ENCODE measurements around the gene SELENOO.
A peak's percentile ranks its signal among the peaks of the same experiment; 100 is the strongest.

SELENOO gene

GRCh38 chr22:50243685-50244419, 43.0 kb downstream of the SELENOO start:
- no peak for DNase-seq

- DNase-seq: peak; percentile 79 to 90
Observed at GRCh38 chr22:50244420-50245213, 43.8 kb downstream of the SELENOO start, which contains the start of gene TUBGCP6. TSS of gene TUBGCP6 (minus strand) at chr22:50245023. CDS start at chr22:50244459, 564 bp downstream.

GRCh38 chr22:50245214-50246072, 44.6 kb downstream of the SELENOO start:
- no peak for DNase-seq

- DNase-seq: no peak
Observed at GRCh38 chr22:50246242-50247175, 45.7 kb downstream of the SELENOO start.

DNA sequence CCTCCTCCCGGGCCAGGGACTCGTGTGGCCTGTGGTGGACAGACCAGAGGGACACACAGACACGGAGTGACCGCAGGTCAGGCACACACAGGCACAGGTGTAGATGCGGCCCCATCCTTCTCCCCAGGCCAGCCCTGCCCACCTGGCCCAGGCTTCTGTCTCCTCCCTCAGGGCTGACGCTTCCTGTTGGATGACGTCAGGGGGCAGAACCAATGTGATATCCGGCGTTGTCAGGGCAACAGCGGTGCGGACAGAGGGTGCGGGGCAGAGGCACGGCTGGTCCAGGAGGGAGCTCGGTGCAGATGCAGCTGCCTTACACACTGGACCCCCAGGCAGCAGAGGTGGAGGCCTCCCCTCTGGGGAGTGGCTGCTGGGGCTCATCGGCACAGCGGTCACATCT, 46.9 kb downstream of the SELENOO start:
- DNase-seq: peak; percentile 83 to 87

- DNase-seq: no peak
Observed at GRCh38 chr22:50248196-50249081, 47.6 kb downstream of the SELENOO start.

DNA sequence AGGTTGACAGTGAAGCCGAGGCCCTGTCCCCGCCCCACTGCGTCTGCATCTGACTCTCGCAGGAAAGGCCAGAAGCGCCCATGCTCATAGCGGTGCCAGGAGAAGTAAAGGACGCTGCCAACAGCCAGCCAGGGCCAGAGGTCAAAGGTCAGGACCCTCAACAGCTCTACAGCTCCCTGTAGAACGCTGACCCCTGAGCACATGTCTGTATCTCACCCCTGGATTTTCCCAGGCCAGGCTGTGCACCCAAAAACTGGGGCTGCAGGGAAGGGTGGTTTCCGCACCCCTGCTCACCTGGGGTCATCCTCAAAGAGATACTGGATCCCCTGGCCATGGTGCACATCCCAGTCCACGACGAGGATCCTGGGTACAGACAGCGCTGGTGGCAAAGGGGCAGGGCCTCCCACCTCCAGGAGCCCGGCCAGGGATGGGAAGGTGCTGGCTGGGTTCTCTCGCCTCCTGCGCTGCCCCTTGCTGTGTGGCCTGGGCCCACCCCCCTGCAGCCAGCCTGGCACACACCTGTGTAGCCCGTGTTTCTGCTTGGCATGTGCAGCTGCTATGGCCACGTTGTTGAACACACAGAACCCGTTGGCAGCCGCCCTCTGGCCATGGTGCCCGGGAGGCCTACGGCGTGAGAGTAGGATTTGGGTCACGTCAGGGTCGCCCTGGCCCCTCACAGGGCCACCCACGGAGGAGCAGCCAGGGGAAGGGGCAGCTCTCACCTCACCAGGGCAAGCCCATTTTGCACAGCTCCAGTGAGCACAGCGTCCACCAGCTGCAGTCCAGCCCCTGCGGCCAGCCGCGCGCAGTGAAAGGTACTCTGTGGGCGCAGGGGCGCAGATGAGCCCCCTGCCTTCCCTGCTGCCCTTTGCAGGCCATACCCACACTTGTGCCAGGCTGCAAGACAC, 48.8 kb downstream of the SELENOO start:
- no peak for DNase-seq

GRCh38 chr22:50250249-50250554, 49.4 kb downstream of the SELENOO start:
- no peak for DNase-seq

- peak; percentile 51 to 71 for DNase-seq
Observed at GRCh38 chr22:50250555-50251476, 50.0 kb downstream of the SELENOO start, which contains the start of gene HDAC10. TSS of gene HDAC10 (minus strand) at chr22:50251265. CDS start at chr22:50251032, 233 bp downstream.

GRCh38 chr22:50251477-50252081, 50.8 kb downstream of the SELENOO start:
- DNase-seq: no peak

DNA sequence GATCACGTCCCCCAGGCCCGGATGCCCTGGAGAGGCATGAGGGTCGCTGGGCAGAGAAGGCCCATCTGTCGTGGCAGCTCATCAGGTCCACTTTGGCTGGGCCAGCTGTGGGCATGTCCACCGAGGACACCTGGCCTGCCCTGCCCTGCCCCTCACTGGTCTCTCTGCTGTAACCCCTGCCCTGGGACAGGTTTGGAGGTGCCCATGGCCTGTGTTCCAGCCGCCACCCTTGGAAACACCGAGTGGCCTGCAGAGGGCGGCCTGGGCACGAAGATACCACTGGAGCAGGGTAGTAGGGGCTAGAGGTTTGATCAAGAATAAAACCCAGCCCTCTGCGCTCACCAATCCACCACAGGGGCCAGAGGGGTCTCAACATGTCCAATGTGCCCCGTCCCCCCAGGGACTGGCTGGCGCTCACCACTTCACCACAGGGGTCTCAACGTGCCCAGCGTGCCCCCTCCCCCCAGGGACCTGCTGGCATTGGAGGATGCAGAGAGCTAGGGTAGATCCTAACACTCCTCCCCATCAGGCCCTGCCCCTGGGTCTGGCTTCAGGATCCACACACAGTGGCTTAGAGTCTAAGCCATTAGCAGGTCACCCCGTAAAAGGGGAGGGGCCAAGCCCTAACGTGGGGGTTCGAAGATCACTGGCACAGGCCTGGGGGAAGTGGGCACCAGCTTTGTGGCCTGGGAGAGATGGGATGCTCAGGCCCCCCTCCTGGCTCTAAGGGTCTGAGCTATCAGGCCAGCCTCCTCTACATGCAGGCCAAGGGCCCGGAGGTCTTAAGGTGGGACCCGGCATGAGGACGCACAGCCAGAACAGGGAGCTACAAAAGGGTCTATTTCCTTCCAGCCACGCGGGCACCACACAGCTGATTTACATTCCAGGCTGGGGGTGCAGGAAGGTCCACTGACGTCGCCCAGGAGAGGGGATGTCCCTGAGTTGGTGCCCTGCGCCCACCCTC, 51.6 kb downstream of the SELENOO start:
- DNase-seq: peak in 1 of 2 experiments; percentile 31

DNA sequence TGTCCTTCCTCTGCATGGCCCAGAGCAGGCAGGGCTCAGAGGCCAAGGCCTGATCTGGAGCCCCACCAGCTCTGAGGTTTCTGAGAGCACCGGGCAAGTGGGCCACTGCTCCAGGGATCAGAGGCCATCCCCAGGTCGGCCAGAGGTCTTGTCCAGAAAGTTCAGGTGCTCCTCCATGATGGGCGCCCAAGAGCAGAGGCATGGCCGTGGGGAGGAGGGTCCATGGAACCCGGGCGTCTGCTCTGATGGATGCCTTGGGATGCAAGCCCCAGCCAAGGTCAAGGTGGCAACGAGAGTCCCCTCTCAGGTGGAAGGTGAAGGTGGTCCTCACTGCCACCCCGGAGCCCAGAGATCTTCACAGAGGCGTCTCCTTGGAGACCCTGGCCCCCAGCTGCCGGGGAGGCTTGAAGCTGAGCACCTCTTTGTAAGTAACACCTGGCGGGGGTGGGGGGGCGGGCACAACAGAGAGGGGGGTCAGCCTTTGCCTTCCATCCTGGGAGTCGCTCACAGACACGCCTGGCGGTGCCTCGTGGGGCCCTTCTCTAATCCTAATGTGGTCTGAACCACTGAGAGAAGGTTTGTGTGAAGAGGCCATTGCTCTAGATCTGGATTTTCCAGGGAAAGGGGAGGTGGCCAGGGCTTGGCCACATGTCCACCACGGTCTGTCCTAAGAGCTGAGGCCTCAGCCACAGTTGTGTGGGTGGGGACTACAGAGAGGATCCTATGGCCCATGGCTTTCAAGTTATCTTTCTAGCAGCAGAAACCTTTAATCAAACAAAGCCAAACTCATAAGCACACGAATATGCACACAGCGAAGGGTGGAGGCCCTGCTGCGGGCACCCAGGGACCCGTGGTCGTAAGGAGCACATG, 52.5 kb downstream of the SELENOO start:
- DNase-seq: no peak

GRCh38 chr22:50253941-50254340, 53.1 kb downstream of the SELENOO start:
- DNase-seq: no peak

DNA sequence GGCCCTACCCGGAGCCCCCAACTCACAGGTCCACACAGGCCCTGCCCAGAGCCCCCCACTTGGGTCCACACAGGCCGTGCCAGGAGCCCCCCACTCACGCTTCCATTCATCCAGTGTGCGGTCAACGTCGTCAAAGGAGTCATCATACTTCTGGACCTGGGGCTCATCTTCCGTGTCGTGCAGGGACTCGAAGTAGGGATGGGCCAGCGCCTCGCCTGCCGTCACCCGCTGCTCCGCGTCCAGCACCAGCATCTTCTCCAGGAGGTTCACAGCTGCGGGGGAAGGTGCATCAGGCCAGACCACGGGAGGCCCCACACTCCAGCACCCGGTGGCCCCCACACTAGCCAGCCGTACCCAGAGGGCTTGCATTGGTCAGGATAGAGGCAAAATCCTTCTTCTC, 54.3 kb downstream of the SELENOO start:
- DNase-seq: no peak

GRCh38 chr22:50255607-50256006, 54.8 kb downstream of the SELENOO start:
- no peak for DNase-seq

DNA sequence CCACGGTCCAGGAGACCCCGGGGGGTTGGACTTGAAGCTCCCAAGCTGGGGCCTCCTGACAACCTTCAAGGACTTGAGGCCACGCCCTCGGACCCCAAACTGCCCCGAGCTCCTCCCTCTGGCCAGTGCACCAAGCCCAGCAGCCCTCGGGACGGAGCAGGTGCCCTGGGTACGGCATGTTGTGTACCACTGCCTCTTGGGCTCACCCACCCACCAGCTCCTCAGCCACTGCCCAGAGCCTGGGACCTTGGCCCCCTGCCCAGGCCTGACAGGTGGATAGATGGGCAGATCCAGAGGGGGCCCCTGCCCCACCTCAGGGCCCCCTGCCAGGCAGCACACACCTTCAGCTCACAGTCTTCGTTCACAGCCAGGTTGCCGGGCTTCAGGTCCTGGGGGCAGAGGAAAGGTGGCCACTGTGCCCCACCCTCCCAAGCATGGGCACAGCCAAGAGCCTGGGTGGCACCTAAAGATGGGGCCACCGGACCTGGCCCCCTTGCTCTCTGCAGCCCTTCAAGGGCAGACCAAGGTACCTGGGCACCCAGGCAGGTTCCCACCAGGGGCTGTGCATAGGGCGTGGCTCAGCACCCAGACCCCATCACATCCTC, 55.5 kb downstream of the SELENOO start:
- DNase-seq: no peak
